Glutamatergic neuron (in vitro differentiated cells): ENCODE data around the gene TIPARP. TPM values are rescaled to one million over a fixed set of nuclear protein-coding genes. Genes with fewer than 3 reads are reported as not detected.
A peak's percentile ranks its signal among the peaks of the same experiment; 100 is the strongest.

Experiments used
- DNase-seq: peaks from one replicate; pipeline ENCODE4 v3.0.0; 2022
- H3K27ac Mint-ChIP-seq: one replicate; pipeline ENCODE4 v1.8.0; 2020; ENCODE audit warnings: mild to moderate bottlenecking, mixed read lengths, inconsistent platforms; ENCODE audit not compliant: unreplicated experiment
- H3K27me3 Mint-ChIP-seq: one replicate; pipeline ENCODE4 v1.8.0; 2020; ENCODE audit warnings: mild to moderate bottlenecking, moderate library complexity, mixed read lengths, inconsistent platforms; ENCODE audit not compliant: unreplicated experiment
- H3K36me3 Mint-ChIP-seq: one replicate; pipeline ENCODE4 v1.8.0; 2020; ENCODE audit warnings: mild to moderate bottlenecking, mixed read lengths, inconsistent platforms; ENCODE audit not compliant: unreplicated experiment
- H3K4me1 Mint-ChIP-seq: one replicate; pipeline ENCODE4 v1.8.0; 2020; ENCODE audit warnings: mild to moderate bottlenecking, low read depth, mixed read lengths, inconsistent platforms; ENCODE audit not compliant: unreplicated experiment
- H3K4me3 Mint-ChIP-seq: one replicate; pipeline ENCODE4 v1.8.0; 2020; ENCODE audit warnings: mild to moderate bottlenecking, mixed read lengths, inconsistent platforms; ENCODE audit not compliant: unreplicated experiment
- H3K9me3 Mint-ChIP-seq: one replicate; pipeline ENCODE4 v1.8.0; 2020; ENCODE audit warnings: mild to moderate bottlenecking, moderate library complexity, mixed read lengths, inconsistent platforms; ENCODE audit not compliant: unreplicated experiment
- total RNA-seq: library from RNA; stranded (reverse); fragmentation: NEBNext Ultra II Directional; extraction: Animal tissue kit (Norgen Biotek cat#: 25700); gene quantifications from one replicate; pipeline ENCODE4 v1.2.1, GENCODE V29; 2021; ENCODE audit not compliant: unreplicated experiment
- TF ChIP-seq, protein P1 (sequence below): fragments of 200-600 bp; sonication (generic); IDR thresholded peaks from one replicate; pipeline ENCODE4 v1.5.0; 2021; ENCODE audit not compliant: partially characterized antibody, unreplicated experiment

The TIPARP gene
- total RNA-seq, 1 donor from 2014 or later: 9.5 TPM

DNA sequence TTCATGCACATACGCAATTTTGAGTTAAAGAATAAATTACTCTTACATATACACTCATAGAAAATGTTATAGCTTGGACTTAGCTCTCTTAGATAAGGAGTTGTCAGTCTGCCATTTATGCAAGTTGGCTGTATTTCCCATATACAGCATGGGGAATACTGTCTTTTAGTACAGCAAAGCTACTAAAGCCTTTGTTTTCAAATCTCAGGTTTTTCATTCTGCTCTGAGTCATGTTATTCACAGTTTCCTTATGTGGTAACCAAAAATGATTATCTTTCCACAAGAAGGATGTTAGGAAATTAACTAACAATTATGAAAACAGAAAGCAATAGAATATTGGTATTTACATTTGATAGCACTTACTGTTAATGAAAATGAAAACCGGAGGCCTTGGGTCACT lies 4.3 kb upstream of the TIPARP start:
- Mint-ChIP-seq H3K27ac (no peak overlapping the region), H3K4me3 (no peak overlapping the region), H3K4me1 (no peaks in the 10 kb centered on the region), H3K27me3 (peaks cover 1% of the 10 kb centered on the region), H3K36me3 (no peaks in the 10 kb centered on the region), H3K9me3 (peaks cover 2% of the 10 kb centered on the region)
- no peak for DNase-seq
- TF ChIP-seq, protein P1, sequence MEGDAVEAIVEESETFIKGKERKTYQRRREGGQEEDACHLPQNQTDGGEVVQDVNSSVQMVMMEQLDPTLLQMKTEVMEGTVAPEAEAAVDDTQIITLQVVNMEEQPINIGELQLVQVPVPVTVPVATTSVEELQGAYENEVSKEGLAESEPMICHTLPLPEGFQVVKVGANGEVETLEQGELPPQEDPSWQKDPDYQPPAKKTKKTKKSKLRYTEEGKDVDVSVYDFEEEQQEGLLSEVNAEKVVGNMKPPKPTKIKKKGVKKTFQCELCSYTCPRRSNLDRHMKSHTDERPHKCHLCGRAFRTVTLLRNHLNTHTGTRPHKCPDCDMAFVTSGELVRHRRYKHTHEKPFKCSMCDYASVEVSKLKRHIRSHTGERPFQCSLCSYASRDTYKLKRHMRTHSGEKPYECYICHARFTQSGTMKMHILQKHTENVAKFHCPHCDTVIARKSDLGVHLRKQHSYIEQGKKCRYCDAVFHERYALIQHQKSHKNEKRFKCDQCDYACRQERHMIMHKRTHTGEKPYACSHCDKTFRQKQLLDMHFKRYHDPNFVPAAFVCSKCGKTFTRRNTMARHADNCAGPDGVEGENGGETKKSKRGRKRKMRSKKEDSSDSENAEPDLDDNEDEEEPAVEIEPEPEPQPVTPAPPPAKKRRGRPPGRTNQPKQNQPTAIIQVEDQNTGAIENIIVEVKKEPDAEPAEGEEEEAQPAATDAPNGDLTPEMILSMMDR: no peak

DNA sequence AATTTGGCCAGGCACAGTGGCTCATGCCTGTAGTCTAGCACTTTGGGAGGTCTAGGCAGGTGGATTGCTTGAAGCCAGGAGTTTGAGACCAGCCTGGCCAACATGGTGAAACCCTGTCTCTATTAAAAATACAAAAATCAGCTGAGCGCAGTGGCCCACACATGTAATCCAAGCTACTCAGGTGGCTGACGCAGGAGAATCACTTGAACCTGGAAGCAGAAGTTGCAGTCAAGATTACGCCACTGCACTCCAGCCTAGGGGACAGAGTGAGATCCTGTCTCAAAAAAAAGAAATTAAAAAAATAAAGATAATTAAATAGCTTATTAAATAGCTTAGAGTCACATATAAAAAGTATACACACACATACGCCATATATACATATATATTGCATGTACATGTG lies 3.7 kb upstream of the TIPARP start:
- no peak overlapping the region for H3K4me3 Mint-ChIP-seq
- H3K27ac Mint-ChIP-seq: no peak overlapping the region
- H3K36me3 Mint-ChIP-seq: no peaks in the 10 kb centered on the region
- peaks cover 1% of the 10 kb centered on the region for H3K27me3 Mint-ChIP-seq
- peaks cover 2% of the 10 kb centered on the region for H3K9me3 Mint-ChIP-seq
- TF ChIP-seq, protein P1: no peak
- no peak for DNase-seq
- no peaks in the 10 kb centered on the region for H3K4me1 Mint-ChIP-seq

DNA sequence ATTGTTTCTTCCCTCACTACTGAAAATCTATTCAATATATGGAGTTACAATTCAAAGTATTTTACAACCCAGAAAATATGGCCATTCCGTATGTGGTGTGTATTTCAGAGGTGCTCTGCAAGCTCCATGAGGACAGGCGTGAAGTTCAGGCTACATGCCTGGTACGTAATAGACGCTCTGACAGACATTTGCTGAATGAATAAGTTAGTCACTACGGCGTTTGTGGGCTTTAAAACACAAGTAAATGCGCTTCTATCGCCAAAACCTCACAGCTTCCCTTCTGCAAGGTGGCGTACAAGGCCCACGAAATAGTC lies 701 bp upstream of the TIPARP start:
- peaks cover 1% of the 10 kb centered on the region for H3K27me3 Mint-ChIP-seq
- H3K4me3 Mint-ChIP-seq: peak overlapping the region; percentile 93
- no peaks in the 10 kb centered on the region for H3K36me3 Mint-ChIP-seq
- DNase-seq: no peak
- H3K4me1 Mint-ChIP-seq: peaks cover 2% of the 10 kb centered on the region
- peaks cover 6% of the 10 kb centered on the region for H3K9me3 Mint-ChIP-seq
- no peak overlapping the region for H3K27ac Mint-ChIP-seq
- TF ChIP-seq, protein P1: no peak

DNA sequence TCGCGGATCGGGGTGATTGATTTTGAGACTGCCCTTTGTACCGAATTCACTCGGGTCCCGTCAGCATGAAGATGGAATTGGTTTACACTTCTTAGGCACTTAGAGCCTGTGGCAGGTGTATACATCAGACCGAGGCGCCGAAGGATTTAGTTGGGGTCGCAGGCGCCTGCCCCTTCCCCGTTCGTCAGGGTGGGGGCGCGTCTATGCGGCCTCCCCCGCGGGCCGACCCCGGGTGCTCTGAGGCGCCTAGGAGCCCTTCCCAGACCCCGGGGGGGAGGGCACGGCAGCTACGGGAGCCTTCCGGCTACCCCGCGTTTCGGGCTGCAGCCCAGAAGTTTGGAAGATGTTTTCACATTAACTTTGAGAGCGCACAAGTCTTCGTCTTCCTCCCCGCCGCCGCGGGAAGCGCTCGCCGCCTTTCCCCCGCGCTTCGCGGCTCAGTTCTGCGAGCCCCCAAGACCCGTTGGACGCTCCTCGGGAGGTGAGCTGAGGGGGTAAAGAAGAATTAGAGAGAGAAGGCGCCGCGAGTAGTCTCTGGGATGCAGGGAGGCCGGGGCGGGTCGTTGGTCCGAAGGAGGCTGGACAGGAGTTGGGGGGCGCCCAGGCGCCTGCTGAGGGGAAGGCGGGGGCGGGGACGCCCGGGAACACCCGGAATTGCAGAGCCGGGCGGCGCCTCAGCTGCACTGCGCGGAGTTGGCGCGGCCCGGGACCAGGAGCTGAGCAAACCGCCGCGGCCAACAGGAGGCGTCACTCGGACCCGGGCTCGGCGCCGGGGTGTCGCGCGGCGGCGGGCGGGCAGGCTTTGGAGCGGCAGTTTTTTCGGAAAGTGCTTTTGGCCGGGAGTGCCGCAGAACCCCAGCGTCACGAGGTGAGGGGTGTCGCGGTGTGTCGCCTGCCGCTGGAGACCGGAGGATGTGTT lies 780 bp downstream of the TIPARP start:
- Mint-ChIP-seq H3K4me1 (peaks cover 2% of the 10 kb centered on the region), H3K27me3 (peaks cover 1% of the 10 kb centered on the region), H3K4me3 (peak overlapping the region; percentile 88), H3K27ac (no peak overlapping the region), H3K9me3 (peaks cover 6% of the 10 kb centered on the region), H3K36me3 (no peaks in the 10 kb centered on the region)
- DNase-seq: peak; percentile 72
- TF ChIP-seq, protein P1: peak; percentile 73
